GM10248 (cell line): ENCODE measurements around the gene GRK5.

ENCODE experiments used
- CTCF ChIA-PET: fragments of 300-600 bp; sonication (Branson Sonifier 250); formaldehyde crosslinking; extraction: SDS; loops from one replicate; lab custom pipeline; 2021; ENCODE audit warnings: antibody characterized with exemption; lab: Yijun Ruan, JAX
- POLR2A ChIA-PET: fragments of 350-650 bp; sonication (Branson Sonifier 250); formaldehyde crosslinking; extraction: SDS; loops from one replicate; lab custom pipeline; 2020; ENCODE audit warnings: antibody characterized with exemption; lab: Yijun Ruan, JAX
- DNase-seq: peaks from one replicate; pipeline ENCODE4 v3.0.0; 2012; ENCODE audit errors: extremely low spot score
- TF ChIP-seq, protein P1 (sequence below): IDR thresholded peaks from 2 replicates; pipeline ENCODE4 v1.5.1; 2012; ENCODE audit warnings: mild to moderate bottlenecking, low read depth; ENCODE audit errors: extremely low read depth, missing control alignments, control extremely low read depth

The GRK5 gene

DNA sequence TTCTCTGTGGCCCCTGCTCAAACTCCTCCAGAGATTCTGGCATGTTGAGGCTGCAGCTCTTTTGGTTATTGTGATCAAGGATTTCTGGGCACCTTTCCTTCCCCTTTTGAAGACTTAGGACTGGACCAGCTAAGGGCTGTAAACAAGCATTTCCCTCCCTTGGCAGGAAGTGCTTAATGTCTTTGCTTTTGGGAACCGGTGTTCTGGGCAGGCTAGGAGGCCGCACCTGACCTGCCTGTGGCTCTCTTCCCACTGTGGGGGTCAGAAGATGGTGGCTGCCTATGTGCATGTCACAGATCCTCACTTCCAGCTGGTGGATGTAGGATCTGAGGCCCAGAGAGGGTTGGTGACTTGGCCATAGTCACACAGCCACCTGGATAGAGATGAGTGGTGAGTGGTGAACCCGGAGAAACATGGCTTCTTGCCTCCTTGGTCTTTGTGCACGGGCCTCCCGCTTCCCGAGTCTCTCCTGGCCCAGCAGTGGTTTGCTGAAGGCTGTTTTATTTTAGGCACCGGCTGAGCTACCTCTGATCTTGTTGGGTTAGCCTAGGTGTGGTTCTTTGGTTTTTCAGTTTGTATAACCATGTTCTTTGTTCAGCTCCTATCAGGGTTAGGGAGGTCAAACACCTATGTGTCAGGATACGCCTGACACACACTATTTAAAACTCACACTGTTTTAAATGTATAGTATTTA, 82.0 kb downstream of the GRK5 start:
- POLR2A ChIA-PET = interaction anchor here (1.1 kb wide), 1 partner anchor 16 kb away, joined by 6 read pairs; no protein-coding TSS in a partner anchor
- TF ChIP-seq, protein P1, sequence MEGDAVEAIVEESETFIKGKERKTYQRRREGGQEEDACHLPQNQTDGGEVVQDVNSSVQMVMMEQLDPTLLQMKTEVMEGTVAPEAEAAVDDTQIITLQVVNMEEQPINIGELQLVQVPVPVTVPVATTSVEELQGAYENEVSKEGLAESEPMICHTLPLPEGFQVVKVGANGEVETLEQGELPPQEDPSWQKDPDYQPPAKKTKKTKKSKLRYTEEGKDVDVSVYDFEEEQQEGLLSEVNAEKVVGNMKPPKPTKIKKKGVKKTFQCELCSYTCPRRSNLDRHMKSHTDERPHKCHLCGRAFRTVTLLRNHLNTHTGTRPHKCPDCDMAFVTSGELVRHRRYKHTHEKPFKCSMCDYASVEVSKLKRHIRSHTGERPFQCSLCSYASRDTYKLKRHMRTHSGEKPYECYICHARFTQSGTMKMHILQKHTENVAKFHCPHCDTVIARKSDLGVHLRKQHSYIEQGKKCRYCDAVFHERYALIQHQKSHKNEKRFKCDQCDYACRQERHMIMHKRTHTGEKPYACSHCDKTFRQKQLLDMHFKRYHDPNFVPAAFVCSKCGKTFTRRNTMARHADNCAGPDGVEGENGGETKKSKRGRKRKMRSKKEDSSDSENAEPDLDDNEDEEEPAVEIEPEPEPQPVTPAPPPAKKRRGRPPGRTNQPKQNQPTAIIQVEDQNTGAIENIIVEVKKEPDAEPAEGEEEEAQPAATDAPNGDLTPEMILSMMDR = no peak
- CTCF ChIA-PET = interaction anchor here (0.8 to 1.9 kb wide), 6 partner anchors 8 to 83 kb away, joined by 3 to 6 read pairs (median 4); partner anchors contain the start of gene GRK5

DNA sequence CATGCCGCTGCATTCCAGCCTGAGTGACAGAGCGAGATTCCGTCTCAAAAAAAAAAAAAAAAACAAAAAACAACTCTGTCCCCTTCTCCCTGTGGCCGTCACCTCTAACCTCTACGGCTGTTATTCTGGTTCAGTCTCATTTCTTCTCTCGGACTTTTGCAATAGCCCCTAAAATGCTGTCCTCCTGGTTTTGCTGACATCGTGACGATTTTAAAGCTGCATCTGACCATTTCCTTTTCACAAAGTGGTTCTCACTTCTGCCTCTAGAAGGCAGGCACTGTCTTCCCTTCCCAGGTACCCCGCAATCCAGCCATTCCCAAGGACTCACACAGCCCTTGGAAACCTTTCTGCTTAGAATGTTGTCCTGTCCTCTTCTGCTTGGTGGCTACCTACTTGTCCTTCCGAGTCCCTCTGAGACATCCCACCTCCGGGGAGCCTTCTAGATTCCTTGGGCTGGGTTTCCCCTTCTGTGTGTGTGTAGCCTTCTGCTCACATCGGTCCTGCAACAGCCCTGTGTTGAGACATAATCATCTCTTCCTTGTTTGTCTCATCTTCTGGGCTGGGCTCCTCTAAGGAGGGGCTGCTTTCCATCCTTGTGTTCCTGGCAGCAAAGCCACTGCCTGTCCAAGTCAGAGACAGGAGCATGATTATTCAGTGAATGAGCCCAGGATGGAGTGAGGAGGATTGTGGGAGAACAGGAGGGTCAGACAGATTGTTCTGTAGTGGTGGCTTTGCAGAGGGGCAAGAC, 83.1 kb downstream of the GRK5 start:
- POLR2A ChIA-PET = interaction anchor here (1.1 kb wide), 1 partner anchor 14 kb away, joined by 6 read pairs; no protein-coding TSS in a partner anchor
- CTCF ChIA-PET = interaction anchor here (1.0 to 1.9 kb wide), 4 partner anchors 19 to 84 kb away, joined by 3 to 6 read pairs (median 4); partner anchors contain the start of gene GRK5
- TF ChIP-seq, protein P1 = peak; percentile 4
- no peak for DNase-seq

More for the DNA sequence above, 82.0 kb downstream of the GRK5 start:
- DNase-seq = no peak

DNA sequence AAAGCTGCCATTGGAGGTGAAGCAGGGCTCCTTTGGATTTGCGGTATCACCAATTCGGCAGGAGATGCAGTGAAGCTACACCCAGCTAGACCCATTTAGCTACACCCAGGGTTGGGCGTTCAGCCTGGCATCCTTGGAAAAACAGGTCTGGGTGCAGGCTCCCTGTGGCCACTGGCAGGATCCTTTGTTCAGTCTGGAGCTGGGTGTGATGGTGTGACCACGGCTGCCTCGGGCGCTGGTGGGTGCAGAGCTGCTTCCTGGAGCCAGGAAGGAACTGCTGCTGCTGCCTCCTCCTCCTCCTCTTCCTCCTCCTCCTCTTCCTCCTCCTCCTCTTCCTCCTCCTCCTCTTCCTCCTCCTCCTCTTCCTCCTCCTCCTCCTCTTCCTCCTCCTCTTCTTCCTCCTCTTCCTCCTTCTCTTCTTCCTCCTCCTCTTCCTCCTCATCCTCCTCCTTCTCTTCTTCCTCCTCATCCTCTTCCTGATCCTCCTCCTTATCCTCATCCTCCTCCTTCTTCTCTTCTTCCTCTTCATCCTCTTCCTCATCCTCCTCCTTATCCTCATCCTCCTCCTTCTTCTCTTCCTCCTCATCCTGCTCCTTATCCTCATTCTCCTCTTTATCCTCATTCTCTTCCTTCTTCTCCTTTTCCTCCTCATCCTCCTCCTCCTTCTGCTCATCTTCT, 84.0 kb downstream of the GRK5 start:
- DNase-seq = no peak
- TF ChIP-seq, protein P1 = no peak
- CTCF ChIA-PET = interaction anchor here (1.9 kb wide), 1 partner anchor 20 kb away, joined by 6 read pairs; no protein-coding TSS in a partner anchor
- POLR2A ChIA-PET = no interaction called here

DNA sequence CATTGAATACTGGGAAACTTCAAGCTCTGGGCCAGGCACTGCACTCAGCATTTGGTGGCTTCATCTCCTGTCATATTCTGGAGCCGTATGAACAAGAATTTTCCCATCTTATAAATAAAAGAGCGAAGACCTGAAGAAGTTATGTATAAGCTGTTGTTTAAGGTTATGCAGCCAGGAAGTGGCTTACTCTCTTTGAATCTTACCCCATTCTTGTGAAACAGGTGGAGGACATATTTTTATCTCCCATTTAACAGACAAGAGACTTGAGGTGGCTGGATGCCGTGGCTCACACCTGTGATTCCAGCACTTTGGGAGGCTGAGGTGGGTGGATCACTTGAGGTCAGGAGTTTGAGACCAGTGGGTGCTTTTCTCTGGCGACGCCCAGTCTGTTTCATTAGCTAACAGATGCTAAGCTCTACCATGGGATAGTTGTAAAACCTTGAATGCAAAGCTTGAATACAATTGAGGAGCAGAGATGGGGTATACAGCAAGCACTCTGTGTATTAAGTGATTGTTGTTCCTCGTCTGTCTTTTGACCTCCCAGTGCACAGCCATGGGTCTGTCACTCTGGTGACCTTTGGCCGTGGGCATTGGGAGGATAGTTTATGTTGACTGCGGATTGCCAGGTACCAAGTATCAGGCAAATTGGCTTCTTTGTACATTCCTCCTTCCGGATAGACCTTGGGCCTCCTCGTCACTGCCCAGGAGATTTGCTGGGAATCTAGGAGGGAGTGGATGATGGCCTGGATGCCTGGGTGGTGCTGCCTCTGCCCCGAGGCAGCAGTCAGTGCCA, 85.8 kb downstream of the GRK5 start:
- ChIA-PET CTCF (interaction anchor here (0.9 kb wide), 1 partner anchor 87 kb away, joined by 3 read pairs; no protein-coding TSS in a partner anchor), POLR2A (interaction anchor here (0.7 kb wide), 1 partner anchor 35 kb away, joined by 4 read pairs; no protein-coding TSS in a partner anchor)
- TF ChIP-seq, protein P1 = no peak
- no peak for DNase-seq

DNA sequence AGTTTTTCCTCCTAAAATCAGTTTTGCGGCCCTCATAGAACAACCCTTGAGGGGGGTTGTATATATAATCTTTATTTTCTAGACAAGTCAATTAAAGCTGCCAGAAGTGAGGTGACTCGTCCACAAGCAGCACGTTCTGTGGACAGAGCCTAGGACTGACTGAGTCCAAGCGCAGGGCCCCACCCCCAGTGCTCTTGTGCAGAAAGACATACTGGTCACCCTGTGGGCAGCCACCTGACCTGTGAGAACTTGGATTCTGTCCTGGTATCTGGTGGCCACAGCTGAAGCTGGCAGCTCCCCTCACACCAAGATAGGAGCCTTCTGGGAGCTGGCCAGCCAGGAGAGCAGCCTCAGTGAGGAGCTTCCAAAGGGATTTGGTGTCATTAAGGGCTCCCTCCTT, 89.3 kb downstream of the GRK5 start:
- CTCF ChIA-PET = interaction anchor here (1.3 to 1.8 kb wide), 3 partner anchors 12 to 49 kb away, joined by 3 to 4 read pairs (median 4); no protein-coding TSS in a partner anchor
- DNase-seq = no peak
- TF ChIP-seq, protein P1 = no peak
- POLR2A ChIA-PET = no interaction called here
